22Rv1 (cell line): ENCODE data around the gene GRB2.

Experiments
- H3K27ac ChIP-seq: fragments of 450-650 bp; 2 replicates; pipeline ENCODE4 v1.5.1; 2017
- ZFX ChIP-seq: fragments of 450-650 bp; IDR thresholded peaks from 2 replicates; pipeline ENCODE4 v1.6.1; 2017; ENCODE audit warnings: antibody characterized with exemption, borderline replicate concordance
- TF ChIP-seq, protein P1 (sequence below): fragments of 450-650 bp; IDR thresholded peaks from 2 replicates; pipeline ENCODE4 v1.5.1; 2017; ENCODE audit warnings: mild to moderate bottlenecking

GRB2 gene

DNA sequence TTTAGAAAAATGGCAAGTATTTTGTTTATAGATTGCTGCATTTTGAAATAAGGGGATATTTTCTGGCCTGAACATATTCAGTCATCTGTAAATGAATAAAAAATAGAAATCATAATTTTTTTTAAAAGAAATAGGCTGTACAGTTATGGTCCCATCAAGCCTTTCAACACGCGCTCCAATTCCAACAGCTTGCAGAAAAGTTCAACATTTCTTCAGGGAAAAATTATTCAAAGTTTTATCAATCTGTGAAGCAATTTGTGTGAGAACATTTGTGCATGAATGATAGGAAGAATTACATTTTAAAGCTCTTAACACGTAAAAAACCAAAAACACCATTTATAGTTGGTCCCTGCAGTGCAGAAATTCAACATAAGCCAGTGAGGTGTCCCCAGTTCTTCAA is 65.5 kb downstream of the GRB2 start:
- no peak overlapping the region for H3K27ac ChIP-seq
- no peak for TF ChIP-seq ZFX
- TF ChIP-seq, protein P1, sequence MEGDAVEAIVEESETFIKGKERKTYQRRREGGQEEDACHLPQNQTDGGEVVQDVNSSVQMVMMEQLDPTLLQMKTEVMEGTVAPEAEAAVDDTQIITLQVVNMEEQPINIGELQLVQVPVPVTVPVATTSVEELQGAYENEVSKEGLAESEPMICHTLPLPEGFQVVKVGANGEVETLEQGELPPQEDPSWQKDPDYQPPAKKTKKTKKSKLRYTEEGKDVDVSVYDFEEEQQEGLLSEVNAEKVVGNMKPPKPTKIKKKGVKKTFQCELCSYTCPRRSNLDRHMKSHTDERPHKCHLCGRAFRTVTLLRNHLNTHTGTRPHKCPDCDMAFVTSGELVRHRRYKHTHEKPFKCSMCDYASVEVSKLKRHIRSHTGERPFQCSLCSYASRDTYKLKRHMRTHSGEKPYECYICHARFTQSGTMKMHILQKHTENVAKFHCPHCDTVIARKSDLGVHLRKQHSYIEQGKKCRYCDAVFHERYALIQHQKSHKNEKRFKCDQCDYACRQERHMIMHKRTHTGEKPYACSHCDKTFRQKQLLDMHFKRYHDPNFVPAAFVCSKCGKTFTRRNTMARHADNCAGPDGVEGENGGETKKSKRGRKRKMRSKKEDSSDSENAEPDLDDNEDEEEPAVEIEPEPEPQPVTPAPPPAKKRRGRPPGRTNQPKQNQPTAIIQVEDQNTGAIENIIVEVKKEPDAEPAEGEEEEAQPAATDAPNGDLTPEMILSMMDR: no peak

DNA sequence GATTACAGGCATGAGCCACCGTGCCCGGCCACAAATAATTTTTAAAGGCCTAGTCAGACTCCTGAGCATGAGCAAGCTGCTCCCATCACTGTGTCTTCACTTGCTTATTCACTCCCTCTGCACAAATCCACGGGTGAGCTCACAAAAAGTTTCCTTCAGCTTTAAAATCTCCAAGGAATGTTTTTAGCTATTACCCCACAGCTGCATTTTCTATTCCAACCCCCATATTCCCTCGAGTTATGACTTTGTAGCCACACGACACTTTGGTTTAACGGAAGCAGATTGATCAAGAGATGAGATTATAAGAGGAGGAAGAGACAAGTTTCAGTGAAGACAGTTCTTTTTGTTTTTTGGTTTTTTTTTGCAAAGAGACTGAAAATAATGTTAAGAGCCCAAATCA is 67.1 kb downstream of the GRB2 start:
- TF ChIP-seq, protein P1: no peak
- TF ChIP-seq ZFX: no peak
- H3K27ac ChIP-seq: no peak overlapping the region

DNA sequence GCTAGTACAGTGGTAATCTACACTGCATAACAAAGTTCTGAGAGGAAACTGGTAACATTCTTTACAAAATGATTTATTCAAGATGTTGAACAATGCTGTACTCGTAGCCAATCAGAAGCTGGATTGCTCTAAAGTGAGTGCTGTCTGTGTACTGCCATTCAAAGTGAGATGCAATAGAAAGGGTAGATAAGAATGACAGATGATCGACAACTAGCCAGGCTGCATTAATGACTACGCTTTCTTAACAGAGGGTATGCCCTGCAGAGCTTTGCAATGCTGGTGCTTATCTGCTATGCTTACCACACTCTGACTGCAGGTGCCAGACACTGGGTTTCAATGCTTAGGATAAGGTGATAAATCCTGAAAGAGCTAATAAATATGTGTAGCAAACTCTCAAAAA is 70.2 kb downstream of the GRB2 start:
- H3K27ac ChIP-seq: no peak overlapping the region
- TF ChIP-seq ZFX: no peak
- TF ChIP-seq, protein P1: no peak

DNA sequence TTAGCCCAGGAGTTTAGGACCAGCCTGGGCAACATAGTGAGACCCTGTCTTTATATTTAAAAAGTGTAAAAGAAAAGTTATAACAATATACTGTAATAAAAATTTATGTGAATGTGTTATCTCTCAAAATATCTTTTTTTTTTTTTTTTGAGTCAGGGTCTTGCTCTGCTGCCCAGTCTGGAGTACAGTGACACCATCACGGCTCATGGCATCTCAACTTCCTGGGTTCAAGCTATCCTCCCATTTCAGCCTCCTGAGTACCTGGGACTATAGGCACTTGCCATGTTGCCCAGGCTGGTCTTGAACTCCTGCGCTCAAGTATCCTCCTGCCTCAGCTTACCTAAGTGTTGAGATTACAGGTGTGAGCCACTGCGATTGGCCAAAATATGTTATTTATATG is 70.8 kb downstream of the GRB2 start:
- TF ChIP-seq, protein P1: no peak
- no peak for TF ChIP-seq ZFX

DNA sequence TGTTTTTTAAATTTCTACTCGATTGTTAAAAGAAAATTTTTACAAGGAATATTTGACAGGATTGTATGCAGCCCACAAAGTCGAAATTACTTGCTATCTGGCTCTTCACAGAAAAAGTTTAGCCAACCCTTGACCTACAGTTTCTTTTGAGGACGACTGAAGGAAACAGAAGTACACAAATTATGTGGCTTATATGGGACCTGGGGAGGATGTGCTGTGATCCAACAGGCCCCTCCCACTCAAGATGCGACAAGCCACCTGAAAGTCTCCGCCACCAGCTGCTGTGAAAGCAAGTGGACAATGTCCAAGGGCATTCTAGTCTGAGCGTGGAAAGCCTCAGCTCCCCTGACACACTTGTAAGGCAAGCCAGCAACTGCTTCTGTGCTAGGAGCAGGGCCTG is 73.8 kb downstream of the GRB2 start:
- TF ChIP-seq, protein P1: no peak
- no peak for TF ChIP-seq ZFX
- H3K27ac ChIP-seq: no peak overlapping the region

More for the DNA sequence above, 70.8 kb downstream of the GRB2 start:
- H3K27ac ChIP-seq: no peak overlapping the region

DNA sequence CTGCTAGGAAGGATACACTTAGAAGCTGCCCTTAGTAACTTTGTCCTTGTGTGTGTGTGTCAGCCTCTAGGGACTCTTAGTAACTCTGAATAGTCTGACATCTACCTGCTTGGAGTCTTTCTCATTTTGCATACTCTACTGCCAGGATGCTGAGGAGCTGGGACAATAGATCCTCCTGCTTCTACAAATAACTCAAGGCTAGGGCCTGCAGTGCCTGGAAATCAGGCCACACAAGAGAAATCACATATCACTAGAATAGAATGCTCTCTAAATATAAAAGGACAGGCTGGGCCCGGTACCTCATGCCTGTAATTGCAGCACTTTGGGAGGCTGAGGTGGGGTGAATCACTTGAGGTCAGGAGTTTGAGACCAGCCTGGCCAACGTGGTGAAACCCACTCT is 77.7 kb downstream of the GRB2 start:
- TF ChIP-seq, protein P1: no peak
- TF ChIP-seq ZFX: no peak
- H3K27ac ChIP-seq: no peak overlapping the region

DNA sequence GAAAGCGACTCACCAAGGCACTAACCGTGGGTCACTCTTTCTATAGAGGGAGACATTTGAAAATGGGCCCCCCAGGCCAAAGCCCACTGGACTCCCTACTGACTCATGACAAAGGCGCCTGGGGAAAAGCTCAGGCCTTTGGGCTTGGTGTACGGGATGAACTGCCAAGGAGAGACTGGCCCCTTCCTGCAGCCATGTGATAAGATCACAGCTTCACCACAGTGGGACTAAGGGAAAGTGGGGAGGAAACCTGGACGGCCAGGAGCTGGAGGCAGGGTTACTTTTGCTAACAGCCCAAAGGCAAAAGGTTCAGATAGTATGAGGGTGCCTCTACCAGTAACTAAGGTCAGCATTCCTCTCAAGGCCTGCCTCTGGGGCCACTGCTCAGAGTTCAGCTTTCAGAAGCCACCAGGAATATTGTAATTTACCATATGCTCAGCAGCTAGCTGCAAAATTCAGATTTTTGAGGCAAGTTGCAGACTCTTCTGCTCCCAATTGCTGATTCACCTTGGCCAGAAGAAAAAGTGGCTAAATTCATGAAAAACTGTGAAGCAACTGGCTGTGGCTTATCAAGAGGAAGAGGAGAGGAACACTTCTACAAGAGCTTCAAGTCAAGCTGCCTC is 79.1 kb downstream of the GRB2 start:
- TF ChIP-seq ZFX: no peak
- TF ChIP-seq, protein P1: no peak
- no peak overlapping the region for H3K27ac ChIP-seq
